Measurements from ENCODE around the gene MAGI2. TPM values are rescaled to one million over a fixed set of nuclear protein-coding genes. Genes with fewer than 3 reads are reported as not detected.

Gene MAGI2
- total RNA-seq, 1 donor = 18.8 TPM

GRCh38 chr7:78081344-78081743, 1372.1 kb downstream of the MAGI2 start:
- H3K79me2 ChIP-seq (ENCODE audit: insufficient read depth, low read length) = no peaks in the 10 kb centered on the region
- H2AFZ ChIP-seq (ENCODE audit: low read length) = no peak overlapping the region
- DNase-seq (ENCODE audit: insufficient read length, low spot score, missing footprints) = no peak
- H3K4me1 ChIP-seq (ENCODE audit: insufficient read depth, low read length) = no peaks in the 10 kb centered on the region
- no peaks in the 10 kb centered on the region for H3K36me3 ChIP-seq (ENCODE audit: insufficient read depth, low read length)
- no peak overlapping the region for H3K27ac ChIP-seq (ENCODE audit: low read depth, low read length)
- no peak overlapping the region for H3K4me3 ChIP-seq (ENCODE audit: insufficient read depth, low read length)
- no peaks in the 10 kb centered on the region for H3K9me3 ChIP-seq (ENCODE audit: low read depth, low read length)
- TF ChIP-seq, protein P1, sequence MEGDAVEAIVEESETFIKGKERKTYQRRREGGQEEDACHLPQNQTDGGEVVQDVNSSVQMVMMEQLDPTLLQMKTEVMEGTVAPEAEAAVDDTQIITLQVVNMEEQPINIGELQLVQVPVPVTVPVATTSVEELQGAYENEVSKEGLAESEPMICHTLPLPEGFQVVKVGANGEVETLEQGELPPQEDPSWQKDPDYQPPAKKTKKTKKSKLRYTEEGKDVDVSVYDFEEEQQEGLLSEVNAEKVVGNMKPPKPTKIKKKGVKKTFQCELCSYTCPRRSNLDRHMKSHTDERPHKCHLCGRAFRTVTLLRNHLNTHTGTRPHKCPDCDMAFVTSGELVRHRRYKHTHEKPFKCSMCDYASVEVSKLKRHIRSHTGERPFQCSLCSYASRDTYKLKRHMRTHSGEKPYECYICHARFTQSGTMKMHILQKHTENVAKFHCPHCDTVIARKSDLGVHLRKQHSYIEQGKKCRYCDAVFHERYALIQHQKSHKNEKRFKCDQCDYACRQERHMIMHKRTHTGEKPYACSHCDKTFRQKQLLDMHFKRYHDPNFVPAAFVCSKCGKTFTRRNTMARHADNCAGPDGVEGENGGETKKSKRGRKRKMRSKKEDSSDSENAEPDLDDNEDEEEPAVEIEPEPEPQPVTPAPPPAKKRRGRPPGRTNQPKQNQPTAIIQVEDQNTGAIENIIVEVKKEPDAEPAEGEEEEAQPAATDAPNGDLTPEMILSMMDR (IDR thresholded peaks at IDR 0.05; ENCODE audit: extremely low read depth, low read depth, low read length) = no peak
- peaks cover 4% of the 10 kb centered on the region for H3K27me3 ChIP-seq (ENCODE audit: insufficient read depth, low read length)
- no peaks in the 10 kb centered on the region for H4K20me1 ChIP-seq (ENCODE audit: insufficient read depth, low read length)
- H3K4me2 ChIP-seq (ENCODE audit: insufficient read depth, low read length) = no peak overlapping the region

DNA sequence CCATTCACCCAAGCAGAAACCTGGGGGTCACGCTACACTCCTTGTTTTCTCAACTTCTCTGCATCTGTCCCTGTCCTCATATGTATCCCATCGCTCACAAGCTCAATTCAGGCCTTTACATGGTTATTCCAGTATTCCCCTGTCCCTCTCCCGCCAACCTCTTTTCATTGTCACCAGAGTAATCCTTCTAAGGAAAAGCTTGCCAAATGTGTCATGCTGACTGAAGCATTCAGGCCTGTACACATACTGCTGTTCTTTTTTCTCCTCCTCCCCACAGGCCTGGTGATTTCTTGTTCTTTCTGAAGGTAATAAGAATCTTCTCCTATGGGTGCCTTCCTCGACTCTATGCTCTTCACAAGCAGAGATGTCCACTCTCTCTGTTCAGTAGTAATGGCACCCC, 1372.7 kb downstream of the MAGI2 start:
- no peak overlapping the region for H3K27ac ChIP-seq (ENCODE audit: low read depth, low read length)
- H3K79me2 ChIP-seq (ENCODE audit: insufficient read depth, low read length) = no peaks in the 10 kb centered on the region
- no peak for DNase-seq (ENCODE audit: insufficient read length, low spot score, missing footprints)
- no peaks in the 10 kb centered on the region for H3K36me3 ChIP-seq (ENCODE audit: insufficient read depth, low read length)
- H3K9me3 ChIP-seq (ENCODE audit: low read depth, low read length) = no peaks in the 10 kb centered on the region
- H3K4me1 ChIP-seq (ENCODE audit: insufficient read depth, low read length) = no peaks in the 10 kb centered on the region
- TF ChIP-seq, protein P1 (IDR thresholded peaks at IDR 0.05; ENCODE audit: extremely low read depth, low read depth, low read length) = no peak
- no peaks in the 10 kb centered on the region for H4K20me1 ChIP-seq (ENCODE audit: insufficient read depth, low read length)
- no peak overlapping the region for H3K4me3 ChIP-seq (ENCODE audit: insufficient read depth, low read length)
- H3K27me3 ChIP-seq (ENCODE audit: insufficient read depth, low read length) = peaks cover 4% of the 10 kb centered on the region
- no peak overlapping the region for H2AFZ ChIP-seq (ENCODE audit: low read length)
- no peak overlapping the region for H3K4me2 ChIP-seq (ENCODE audit: insufficient read depth, low read length)

DNA sequence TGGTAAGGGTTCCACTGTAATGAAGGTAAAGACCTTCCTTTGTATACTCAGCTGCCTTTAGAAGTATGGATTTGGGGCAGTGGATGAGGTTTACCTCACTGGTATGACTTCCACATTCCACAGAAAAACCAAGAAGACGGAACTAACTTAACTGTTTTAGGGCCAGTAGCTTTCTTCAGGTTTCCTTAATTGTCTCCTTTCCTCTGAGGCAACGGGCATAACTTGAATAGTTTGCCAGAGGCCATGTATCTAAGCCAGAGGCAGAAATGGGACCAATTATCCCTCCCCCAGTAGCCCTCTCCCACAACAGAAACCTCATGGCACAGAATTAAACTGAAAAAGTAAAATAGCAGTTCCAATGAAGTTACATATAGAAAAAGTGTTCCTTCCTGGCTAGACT, 1373.2 kb downstream of the MAGI2 start:
- no peak overlapping the region for H2AFZ ChIP-seq (ENCODE audit: low read length)
- no peaks in the 10 kb centered on the region for H3K4me1 ChIP-seq (ENCODE audit: insufficient read depth, low read length)
- no peak overlapping the region for H3K4me3 ChIP-seq (ENCODE audit: insufficient read depth, low read length)
- peaks cover 4% of the 10 kb centered on the region for H3K27me3 ChIP-seq (ENCODE audit: insufficient read depth, low read length)
- DNase-seq (ENCODE audit: insufficient read length, low spot score, missing footprints) = no peak
- no peaks in the 10 kb centered on the region for H3K9me3 ChIP-seq (ENCODE audit: low read depth, low read length)
- TF ChIP-seq, protein P1 (IDR thresholded peaks at IDR 0.05; ENCODE audit: extremely low read depth, low read depth, low read length) = no peak
- no peaks in the 10 kb centered on the region for H3K36me3 ChIP-seq (ENCODE audit: insufficient read depth, low read length)
- no peak overlapping the region for H3K4me2 ChIP-seq (ENCODE audit: insufficient read depth, low read length)
- no peaks in the 10 kb centered on the region for H3K79me2 ChIP-seq (ENCODE audit: insufficient read depth, low read length)
- no peaks in the 10 kb centered on the region for H4K20me1 ChIP-seq (ENCODE audit: insufficient read depth, low read length)
- H3K27ac ChIP-seq (ENCODE audit: low read depth, low read length) = no peak overlapping the region

GRCh38 chr7:78074713-78075112, 1378.8 kb downstream of the MAGI2 start:
- no peak for DNase-seq (ENCODE audit: insufficient read length, low spot score, missing footprints)
- Histone ChIP-seq H3K79me2 (ENCODE audit: insufficient read depth, low read length) (no peaks in the 10 kb centered on the region), H3K4me1 (ENCODE audit: insufficient read depth, low read length) (no peaks in the 10 kb centered on the region), H3K9me3 (ENCODE audit: low read depth, low read length) (no peaks in the 10 kb centered on the region), H3K4me2 (ENCODE audit: insufficient read depth, low read length) (no peak overlapping the region), H3K27ac (ENCODE audit: low read depth, low read length) (no peak overlapping the region), H3K27me3 (ENCODE audit: insufficient read depth, low read length) (peaks cover under 1% of the 10 kb centered on the region), H3K4me3 (ENCODE audit: insufficient read depth, low read length) (no peak overlapping the region), H2AFZ (ENCODE audit: low read length) (no peak overlapping the region), H3K36me3 (ENCODE audit: insufficient read depth, low read length) (no peaks in the 10 kb centered on the region), H4K20me1 (ENCODE audit: insufficient read depth, low read length) (no peaks in the 10 kb centered on the region)
- TF ChIP-seq, protein P1 (IDR thresholded peaks at IDR 0.05; ENCODE audit: extremely low read depth, low read depth, low read length) = no peak

Measured in osteoblast (primary cell).